ENCODE data around the gene ZBP1. TPM values are rescaled to one million over a fixed set of nuclear protein-coding genes. Genes with fewer than 3 reads are reported as not detected.

The ZBP1 gene
- total RNA-seq, 1 experiment from 2014 or later, result 2.9 TPM

GRCh38 chr20:57609086-57609841, 11.0 kb downstream of the ZBP1 start:
- Mint-ChIP-seq H3K27ac (ENCODE audit: unreplicated experiment) (no peak overlapping the region), H3K36me3 (ENCODE audit: insufficient read depth, unreplicated experiment) (no peaks in the 10 kb centered on the region), H3K27me3 (ENCODE audit: unreplicated experiment) (peaks cover 59% of the 10 kb centered on the region), H3K4me1 (ENCODE audit: low read depth, unreplicated experiment) (no peaks in the 10 kb centered on the region), H3K4me3 (ENCODE audit: low read depth, unreplicated experiment) (no peak overlapping the region), H3K9me3 (ENCODE audit: low read depth, unreplicated experiment) (no peaks in the 10 kb centered on the region)
- no TSS peak for BruUV-seq (replicated peaks)
- TF ChIP-seq, protein P1, sequence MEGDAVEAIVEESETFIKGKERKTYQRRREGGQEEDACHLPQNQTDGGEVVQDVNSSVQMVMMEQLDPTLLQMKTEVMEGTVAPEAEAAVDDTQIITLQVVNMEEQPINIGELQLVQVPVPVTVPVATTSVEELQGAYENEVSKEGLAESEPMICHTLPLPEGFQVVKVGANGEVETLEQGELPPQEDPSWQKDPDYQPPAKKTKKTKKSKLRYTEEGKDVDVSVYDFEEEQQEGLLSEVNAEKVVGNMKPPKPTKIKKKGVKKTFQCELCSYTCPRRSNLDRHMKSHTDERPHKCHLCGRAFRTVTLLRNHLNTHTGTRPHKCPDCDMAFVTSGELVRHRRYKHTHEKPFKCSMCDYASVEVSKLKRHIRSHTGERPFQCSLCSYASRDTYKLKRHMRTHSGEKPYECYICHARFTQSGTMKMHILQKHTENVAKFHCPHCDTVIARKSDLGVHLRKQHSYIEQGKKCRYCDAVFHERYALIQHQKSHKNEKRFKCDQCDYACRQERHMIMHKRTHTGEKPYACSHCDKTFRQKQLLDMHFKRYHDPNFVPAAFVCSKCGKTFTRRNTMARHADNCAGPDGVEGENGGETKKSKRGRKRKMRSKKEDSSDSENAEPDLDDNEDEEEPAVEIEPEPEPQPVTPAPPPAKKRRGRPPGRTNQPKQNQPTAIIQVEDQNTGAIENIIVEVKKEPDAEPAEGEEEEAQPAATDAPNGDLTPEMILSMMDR (IDR thresholded peaks at IDR 0.05; ENCODE audit: unreplicated experiment), result no peak
- DNase-seq, result no peak
- CTCF ChIA-PET, result interaction anchor here (0.8 kb wide), 1 partner anchor 9 kb away, joined by 3 read pairs; no protein-coding TSS in a partner anchor
- intact Hi-C loops (cut with micrococcal nuclease; ENCODE audit: unreplicated experiment), result no loop called here

DNA sequence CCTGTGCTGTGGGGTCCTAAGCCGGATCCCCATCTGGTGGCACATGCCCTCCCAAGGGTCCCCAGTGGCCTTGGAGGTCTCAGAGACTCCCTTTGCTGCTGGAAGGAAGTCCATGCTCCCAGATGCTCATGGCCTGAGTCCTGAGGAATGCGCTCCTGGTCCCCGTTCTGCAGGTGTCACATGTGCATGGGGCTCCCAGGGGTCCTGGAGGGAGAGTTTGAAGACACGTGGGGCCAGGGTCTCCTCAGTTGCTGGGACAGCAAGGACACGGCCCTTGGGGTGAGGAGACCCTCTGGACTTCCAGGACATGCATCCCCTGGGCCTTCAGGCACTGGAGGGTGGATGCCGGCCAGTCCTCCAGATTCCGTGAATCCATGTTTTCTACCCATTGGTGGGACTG, 11.7 kb downstream of the ZBP1 start:
- H3K27ac Mint-ChIP-seq (ENCODE audit: unreplicated experiment), result no peak overlapping the region
- intact Hi-C loops (cut with micrococcal nuclease; ENCODE audit: unreplicated experiment), result no loop called here
- no TSS peak for BruUV-seq (replicated peaks)
- H3K9me3 Mint-ChIP-seq (ENCODE audit: low read depth, unreplicated experiment), result no peaks in the 10 kb centered on the region
- no peaks in the 10 kb centered on the region for H3K4me1 Mint-ChIP-seq (ENCODE audit: low read depth, unreplicated experiment)
- H3K27me3 Mint-ChIP-seq (ENCODE audit: unreplicated experiment), result peaks cover 59% of the 10 kb centered on the region
- CTCF ChIA-PET, result no interaction called here
- no peak for DNase-seq
- no peak overlapping the region for H3K4me3 Mint-ChIP-seq (ENCODE audit: low read depth, unreplicated experiment)
- TF ChIP-seq, protein P1 (IDR thresholded peaks at IDR 0.05; ENCODE audit: unreplicated experiment), result no peak
- no peaks in the 10 kb centered on the region for H3K36me3 Mint-ChIP-seq (ENCODE audit: insufficient read depth, unreplicated experiment)

DNA sequence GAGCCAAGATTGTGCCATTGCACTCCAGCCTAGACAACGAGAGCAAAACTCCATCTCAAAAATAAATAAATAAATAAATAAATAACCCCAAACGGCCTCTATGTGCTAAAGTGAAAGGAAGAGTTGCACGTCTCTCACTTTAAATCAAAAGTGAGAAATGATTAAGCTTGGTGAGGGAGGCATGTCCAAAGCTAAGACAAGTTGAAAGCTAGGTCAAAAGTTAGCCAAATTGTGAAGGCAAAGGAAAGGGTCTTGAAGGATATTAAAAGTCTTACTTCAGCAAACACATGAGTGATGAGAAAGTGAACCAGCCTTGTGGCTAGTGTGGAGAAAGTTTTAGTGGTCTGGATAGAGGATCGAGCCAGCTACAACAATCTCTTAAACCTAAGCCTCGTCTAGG, 14.3 kb downstream of the ZBP1 start:
- Mint-ChIP-seq H3K27me3 (ENCODE audit: unreplicated experiment) (peaks cover 56% of the 10 kb centered on the region), H3K36me3 (ENCODE audit: insufficient read depth, unreplicated experiment) (no peaks in the 10 kb centered on the region), H3K9me3 (ENCODE audit: low read depth, unreplicated experiment) (no peaks in the 10 kb centered on the region), H3K4me3 (ENCODE audit: low read depth, unreplicated experiment) (no peak overlapping the region), H3K27ac (ENCODE audit: unreplicated experiment) (no peak overlapping the region), H3K4me1 (ENCODE audit: low read depth, unreplicated experiment) (peaks cover 5% of the 10 kb centered on the region)
- intact Hi-C loops (cut with micrococcal nuclease; ENCODE audit: unreplicated experiment), result no loop called here
- TF ChIP-seq, protein P1 (IDR thresholded peaks at IDR 0.05; ENCODE audit: unreplicated experiment), result no peak
- CTCF ChIA-PET, result interaction anchor here (0.7 to 1.4 kb wide), 2 partner anchors 12 to 890 kb away, joined by 3 to 5 read pairs; no protein-coding TSS in a partner anchor
- no peak for DNase-seq
- BruUV-seq (replicated peaks), result no TSS peak

- no peak overlapping the region for H3K4me3 Mint-ChIP-seq (ENCODE audit: low read depth, unreplicated experiment)
- H3K27me3 Mint-ChIP-seq (ENCODE audit: unreplicated experiment), result peaks cover 48% of the 10 kb centered on the region
- BruUV-seq (replicated peaks), result no TSS peak
- H3K36me3 Mint-ChIP-seq (ENCODE audit: insufficient read depth, unreplicated experiment), result no peaks in the 10 kb centered on the region
- no peaks in the 10 kb centered on the region for H3K9me3 Mint-ChIP-seq (ENCODE audit: low read depth, unreplicated experiment)
- TF ChIP-seq, protein P1 (IDR thresholded peaks at IDR 0.05; ENCODE audit: unreplicated experiment), result no peak
- H3K4me1 Mint-ChIP-seq (ENCODE audit: low read depth, unreplicated experiment), result peaks cover 13% of the 10 kb centered on the region
- CTCF ChIA-PET, result interaction anchor here (0.6 to 1.0 kb wide), 2 partner anchors 11 to 73 kb away, joined by 3 read pairs; no protein-coding TSS in a partner anchor
- H3K27ac Mint-ChIP-seq (ENCODE audit: unreplicated experiment), result no peak overlapping the region
- no peak for DNase-seq
- intact Hi-C loops (cut with micrococcal nuclease; ENCODE audit: unreplicated experiment), result no loop called here
These were observed 15.2 kb downstream of the ZBP1 start for GRCh38 chr20:57605045-57605444.

Measured in Calu3 (cell line).